GM21423 (cell line): ENCODE results near the gene FAU.

Source experiments
- ATAC-seq: cut with Tn5 transposase; IDR thresholded peaks from one replicate; pipeline ENCODE4 v1.9.1; 2021; ENCODE audit warnings: mild to moderate bottlenecking, moderate library complexity; ENCODE audit not compliant: unreplicated experiment

FAU gene

DNA sequence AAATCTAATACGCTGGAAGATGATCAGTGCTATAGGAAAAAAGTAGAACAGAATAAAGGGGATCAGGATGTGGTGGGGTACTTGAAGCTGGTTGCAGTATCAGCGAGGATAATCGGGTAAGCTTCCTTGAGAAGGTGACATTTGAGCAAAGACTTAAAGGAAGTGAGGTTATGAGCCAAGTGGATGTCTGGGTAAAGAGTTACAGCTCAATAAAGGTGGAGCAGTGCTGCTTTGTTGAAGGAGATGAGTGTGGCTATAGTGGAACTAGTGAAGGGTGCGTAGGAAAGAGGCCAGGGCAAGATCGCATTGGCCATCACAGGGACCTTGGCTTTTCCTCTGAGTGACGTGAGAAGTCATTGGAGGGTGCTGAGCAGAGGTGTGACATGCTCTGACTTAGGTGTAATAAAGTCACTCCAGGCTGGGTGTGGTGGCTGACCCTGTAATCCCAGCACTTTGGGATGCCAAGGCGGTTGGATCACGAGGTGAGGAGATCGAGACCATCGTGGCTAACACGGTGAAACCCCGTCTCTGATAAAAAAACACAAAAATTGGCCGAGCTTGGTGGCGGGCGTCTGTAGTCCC, 14.7 kb upstream of the FAU start:
- no peak for ATAC-seq

DNA sequence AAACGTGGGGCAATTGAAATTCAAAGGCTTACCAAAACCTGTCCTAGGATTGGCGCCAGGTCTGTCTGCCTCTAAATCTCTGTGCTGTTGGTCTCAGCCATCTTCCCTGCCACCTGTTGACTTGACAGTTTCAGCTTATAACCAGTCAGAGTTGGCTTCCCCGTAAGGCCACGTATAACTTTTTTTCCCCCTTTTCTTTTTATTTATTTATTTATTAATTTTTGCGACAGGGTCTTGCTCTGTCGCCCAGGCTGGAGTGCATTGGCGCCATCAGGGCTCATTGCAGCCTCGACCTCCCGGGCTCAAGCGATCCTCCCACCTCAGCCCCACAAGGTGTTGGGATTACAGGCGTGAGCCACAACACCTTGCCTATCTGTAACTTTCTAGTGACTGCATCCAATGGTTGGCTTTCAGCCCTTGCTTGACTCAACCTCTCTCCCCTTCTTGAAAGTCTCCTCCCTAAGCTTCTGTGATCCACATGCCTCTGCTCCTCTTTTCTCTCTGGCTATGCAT, 13.8 kb upstream of the FAU start:
- no peak for ATAC-seq

DNA sequence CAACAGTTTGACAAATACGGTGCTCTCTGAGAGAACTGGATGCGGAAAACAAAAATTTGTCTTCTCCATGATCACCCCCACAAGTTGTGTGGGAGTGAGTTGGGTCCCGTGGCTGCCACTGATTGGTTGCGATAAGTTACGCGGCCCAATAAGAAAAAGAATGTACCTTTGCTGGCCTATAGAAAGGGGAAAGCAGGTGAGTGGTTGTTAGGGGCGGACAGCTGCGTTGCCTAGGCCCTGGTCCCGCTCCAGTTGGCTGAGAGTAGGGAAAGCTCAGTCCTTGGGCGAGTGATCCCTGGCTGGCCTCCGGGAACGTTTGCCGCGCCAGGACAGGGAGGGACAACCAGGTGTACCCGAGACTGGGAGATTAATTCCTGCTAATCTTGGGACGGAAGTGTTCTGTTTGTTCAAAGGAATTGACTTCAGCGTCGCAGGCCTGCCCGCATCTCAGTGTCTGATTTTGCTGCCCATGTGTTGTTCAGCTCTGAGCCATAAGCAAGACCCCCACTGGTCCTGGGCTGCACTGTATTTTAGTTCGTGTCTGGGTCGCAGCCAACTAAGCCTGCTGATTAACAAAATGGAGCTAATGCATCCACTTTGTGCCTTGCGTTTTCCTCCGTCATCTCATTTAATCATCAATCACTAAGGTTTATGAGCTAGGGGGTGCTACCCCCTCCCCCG, 13.2 kb upstream of the FAU start:
- peak; percentile 60 for ATAC-seq

DNA sequence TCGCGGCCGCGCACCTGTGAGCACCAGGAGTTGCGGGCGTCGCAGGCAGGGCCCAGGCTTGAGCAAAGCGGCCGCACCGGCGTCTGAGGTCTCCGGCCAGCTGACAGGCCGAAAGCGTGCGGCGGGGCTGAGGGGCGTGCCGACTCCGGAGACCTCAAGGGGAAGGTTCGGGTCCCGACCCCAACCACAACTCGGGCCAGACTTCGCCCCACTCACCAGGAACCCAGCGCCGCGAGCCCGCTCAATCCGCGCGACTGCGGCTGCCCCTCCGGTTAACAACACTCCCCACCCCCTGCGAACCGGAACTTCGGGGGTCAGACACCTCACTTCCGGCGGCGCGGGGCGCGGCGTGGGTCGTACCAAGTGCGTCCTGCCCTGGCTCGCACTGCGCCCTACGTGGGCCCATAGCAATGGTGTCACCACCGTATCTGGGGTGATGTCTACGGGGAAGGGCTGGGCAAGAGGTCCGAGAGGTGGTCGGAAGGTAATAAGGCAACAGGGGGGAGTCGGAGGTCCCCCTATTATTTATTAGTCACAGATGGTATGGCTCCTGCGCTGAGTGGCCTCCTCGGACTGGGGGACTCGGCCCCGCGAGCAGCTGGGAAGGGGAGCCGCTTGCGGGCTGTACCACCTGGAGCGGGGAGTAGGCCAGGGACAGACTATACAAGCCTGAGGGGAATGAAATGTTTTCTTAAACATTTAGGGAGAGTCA, 12.5 kb upstream of the FAU start, which contains the start of gene SYVN1:
TSS of gene SYVN1 (minus strand) at position 280 of the 712 bp plus-strand sequence. CDS start 918 bp downstream, outside the sequence.
- peak; percentile 51 for ATAC-seq

DNA sequence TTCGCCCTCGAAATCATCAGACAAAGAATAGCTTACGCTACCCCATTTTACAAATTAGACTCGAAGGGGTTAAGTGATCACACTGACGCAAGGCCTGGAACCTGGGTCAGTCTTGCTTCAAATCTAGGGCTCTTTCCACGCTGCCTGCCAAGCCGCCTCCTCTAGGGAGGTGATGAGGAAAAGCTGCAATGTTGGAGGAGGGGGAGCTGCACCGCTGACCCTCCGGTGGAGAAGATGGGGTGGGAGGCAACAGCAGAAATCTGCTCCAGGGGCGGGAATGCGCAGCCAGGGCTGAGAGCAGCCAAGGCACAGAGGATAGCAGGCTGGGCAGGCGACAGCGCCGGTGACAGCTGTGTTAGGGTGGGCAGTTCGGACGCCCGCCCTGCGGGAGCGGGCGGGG, 11.8 kb upstream of the FAU start:
- no peak for ATAC-seq

DNA sequence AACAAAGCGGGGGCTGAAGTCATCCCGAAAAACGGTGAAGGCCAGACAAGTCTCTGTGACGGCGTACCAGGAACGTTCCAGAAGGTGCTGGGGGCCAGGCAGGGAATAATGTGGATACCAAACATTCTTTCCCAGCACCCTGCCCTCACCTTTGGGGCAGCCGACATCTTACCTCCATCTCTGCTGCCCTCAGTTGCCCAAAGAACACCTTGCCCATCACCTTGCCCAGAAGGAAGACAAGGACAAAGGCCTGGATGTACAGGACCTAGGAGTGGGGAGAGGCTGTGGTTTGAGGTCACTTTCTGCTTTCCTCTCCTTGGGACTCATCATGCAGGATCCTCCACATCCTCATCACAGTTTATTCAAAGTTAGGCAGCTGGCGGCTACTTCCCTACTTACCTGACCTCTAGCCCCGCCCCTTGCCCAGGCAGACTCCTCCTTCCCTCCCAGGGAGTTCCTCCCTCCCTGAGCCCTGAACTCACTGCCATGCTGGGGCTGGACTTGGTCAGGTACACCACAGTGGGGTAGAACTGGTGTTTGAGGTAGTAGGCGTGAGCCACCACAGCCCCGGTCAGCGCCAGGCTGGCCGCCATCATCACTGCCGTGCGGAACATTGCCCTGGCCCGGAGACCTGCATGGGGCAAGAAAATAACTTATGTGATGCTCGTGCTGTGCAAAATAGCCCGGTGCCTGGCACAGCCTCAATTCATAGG, 11.2 kb upstream of the FAU start:
- no peak for ATAC-seq

DNA sequence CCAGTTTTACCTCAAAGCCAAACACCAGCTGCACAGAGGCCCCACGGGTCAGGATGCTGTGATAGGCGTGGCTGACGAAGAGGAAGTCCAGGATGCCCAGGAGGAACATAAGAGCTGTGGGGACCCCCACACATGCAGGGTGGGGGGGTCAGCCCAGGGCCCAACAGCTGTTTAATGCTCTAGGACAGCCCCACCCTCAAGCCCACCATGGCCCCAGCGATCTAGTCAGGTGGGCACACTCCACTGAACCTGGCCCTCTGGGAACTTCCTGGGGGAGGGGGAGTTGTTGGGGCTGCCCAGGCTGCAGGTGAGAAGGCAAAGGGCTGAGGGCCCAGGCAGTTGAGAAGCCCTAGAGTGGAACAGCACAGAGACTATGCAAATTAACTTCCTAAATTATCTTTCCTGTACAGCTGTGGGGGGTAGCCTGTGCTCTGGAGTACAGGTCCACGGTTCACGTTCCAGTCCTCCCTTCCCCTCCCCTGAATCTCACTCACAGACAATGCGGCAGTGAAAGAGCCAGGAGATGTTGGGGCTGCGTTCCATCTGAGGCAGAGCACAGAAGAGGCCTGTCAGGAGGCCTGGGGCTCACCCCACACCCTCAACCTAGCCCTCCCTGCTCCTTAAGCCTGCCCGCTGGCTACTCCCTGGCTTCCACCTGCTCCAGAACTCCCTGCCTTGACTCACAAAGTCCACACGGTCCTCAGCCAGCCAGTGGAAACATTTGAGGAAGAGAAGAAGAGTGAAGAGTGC, 10.5 kb upstream of the FAU start:
- ATAC-seq: peak; percentile 30

DNA sequence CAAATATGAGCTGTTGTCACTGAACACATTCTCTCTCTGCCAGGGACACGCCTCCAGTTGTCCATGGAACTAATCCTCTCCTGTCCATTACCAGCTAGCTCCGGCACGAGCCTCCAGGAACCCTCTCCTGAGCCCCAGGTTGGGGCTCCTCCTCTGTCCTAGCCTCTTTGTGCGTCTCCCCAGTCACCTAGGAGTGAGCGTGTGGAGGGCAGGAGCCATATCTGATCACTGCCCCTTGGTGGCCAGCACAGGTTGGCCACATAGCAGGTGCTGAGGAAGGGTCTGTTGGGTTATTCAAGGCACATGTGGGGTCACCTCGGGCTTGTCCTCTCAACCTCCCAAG, 9.9 kb upstream of the FAU start:
- ATAC-seq: no peak

DNA sequence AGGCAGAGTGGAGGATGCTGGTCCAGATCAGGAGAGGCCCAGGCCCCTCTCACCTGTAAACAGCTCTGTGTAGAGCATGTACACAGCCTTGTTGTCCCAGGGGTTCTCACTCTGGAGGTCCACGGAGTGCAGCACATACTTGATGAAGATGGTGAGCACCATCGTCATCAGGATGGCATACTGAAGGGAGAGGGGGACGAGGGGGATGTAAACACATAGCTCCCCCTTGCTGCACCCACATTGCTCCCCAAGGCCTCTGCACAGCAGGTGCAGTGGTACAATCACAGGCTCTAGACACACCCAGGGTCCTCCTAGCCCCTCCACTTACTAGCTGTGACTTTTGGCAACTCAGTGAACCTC, 9.5 kb upstream of the FAU start:
- no peak for ATAC-seq

DNA sequence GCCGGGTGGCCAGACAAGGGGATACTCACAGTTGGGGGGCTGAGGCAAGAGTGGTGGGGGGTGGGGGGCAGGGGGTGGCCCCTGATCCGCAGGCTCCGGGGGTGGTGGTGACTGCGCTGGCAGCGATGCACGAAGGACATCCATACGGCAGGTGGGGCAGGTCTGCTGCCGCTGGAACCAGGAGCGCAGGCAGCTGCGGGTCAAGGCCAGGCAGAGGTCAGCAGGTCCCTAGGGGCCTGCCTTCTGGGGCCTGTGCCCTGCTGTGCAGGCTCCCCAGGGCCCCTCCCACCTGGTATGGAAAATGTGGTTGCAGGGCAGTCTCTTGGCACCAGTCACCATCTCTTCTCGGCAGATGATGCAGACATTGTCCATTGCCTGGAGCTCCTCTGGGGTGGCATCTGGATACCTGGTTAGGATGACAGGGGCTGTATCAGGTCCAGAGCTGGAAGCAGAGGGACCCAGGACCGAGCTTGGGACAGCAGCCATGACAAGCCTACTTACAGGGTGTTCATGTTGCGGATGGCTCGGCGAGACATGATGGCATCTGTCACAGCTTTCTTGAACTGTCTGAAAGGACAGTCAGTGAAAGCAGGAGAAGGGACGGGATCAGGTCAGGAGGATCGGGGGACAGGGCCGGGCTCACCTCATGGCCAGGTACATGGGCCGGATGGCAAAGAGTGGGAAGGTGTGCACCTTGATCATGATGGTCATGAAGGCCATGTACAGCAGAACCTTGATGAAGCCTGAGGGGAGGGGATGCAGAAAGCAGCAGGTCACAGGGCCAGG, 8.9 kb upstream of the FAU start:
- no peak for ATAC-seq

DNA sequence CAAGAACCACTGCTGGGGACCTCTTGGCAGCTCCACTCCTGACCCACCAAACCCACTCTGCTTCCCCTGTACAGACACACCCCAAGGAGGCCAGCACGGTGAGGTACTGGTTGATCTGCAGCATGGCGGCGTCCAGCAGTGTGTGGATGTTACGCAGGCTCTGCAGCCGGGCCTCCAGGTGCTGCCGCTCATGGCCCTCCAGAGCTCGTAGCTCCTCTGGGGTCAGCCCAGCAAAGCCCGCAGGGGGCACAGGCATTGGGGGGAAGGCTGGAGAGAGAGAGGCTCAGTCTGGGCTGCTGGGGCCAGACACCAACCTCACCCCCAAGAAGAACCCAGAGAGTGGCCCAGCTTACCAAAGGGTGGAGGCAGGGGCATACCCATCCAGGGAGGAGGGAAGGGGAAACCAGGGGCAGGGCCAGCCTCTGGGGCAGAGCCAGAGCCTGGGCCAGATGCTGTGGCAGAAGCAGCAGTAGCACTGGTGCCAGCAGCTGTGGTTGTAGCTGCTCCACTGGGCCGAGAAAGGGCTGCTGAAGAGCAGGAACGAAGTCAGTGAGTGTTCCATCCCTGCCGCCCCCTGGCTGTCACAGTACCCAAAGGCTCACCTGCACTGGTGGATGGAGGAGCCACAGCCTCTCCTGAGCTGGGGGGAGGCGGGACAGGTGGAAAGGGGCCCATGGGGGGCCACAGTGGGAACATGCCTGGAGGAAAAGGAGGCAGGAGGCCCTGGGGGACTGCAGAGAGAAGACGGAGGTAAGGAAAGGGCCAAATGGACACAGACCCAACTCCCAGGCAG, 7.9 kb upstream of the FAU start:
- ATAC-seq: no peak

DNA sequence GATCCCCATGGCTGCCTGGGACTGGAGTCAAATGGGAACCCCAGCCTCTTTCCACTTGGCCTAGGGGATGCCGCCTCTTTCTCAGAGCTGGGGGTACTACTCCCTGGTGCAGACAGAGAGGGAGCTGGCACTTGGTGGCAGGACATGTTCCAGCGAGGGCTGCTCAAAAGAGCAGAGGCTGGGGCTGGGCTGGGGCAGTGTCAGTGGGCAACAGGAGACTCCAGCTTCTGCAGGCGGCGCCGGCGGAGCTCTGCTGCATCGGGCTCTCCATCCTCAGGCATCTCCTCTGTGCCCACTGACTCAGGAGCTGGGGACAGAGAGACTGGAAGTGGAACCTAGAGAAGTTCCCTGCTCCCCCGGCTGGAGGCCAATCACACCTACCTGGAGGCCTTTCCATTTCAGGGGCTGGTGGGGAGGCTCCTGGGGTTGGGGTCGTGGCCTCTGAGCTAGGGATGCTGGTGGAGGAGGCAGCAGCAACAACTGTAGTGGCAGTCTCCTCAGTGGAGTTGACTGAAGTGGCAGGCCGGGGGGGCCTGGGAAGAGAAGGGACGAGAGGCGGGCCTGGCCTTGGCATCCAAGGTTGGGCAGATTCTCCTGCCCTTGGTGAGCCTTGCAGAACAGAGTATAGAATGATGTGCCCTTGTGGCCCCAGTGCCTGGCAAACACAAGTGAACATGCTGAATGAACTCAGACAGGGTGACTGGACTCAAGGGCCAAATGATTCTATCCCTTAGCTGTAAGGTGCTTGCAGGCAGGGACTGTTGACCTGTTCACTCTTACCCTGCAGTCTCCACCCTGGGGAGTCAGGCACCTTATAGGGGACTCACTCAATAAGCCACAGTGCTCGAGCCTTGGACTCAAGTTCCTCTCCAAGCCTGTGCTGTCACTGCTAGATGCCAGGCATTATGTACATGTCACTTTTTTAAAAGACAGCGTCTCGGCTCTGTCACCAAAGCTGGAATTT, 6.5 kb upstream of the FAU start:
- no peak for ATAC-seq

DNA sequence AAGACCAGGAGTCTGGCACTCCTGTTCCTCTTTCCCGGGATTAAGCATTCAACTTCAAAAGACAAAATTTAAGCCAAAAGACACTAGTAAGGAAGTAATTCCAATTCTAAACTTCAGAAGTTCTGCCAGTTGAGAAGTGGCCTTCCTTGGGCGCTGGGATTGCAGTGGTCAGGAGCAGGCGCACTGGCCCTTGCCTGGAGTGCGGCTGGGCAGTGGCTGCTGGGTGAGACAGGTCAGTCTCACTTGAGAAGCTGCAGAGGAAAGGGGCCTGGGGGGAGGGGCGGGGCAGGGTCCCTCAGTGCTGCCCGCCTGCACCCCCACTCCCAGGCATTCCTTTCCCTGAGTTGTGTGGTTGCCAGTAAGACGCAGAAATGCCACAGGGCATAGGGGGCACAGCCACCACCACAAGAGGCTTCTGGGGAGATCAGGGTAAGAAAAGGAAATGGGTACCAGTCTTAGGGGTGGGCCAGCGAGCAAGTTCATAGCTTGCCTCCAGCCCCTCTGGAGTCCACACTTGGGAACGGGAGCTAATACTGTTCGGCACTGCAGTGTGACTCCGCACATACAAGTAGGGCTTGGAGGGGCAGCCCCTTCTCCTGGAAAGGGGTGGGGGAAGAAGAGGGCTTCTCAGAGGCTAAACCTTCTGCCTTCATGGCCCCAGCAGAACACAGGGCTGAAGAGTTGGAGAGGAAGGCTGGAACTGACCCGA, 5.7 kb upstream of the FAU start:
- ATAC-seq: no peak

DNA sequence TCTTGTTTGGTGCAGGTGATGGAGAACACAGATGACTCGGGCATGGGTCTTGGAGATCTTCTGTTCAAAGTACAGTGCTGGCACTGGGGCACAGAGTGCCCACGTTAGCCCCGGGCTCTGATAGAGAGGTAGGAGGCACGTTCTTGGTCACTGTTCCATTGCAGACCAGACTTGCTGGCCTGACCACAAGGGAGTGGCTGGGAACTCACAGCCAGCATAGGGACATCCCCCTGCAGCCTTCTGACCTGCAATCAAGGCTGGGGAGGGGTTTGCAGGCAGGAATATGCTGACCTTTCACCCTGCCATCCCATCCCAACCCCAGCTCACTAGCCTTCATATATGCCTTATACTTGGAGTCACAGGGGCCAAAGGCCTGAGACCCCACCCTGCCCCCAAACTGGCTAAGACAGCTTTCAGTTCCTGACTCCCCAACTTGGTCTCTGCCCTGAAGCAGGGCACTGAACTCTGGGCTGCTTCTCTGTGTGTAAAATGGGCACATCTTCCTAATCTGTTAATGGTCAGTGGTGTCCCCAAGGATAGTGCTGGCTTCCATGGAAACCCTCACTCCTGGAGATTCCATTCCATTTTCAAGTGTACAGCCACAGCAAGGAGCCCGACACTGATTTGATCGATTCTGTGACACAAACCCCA, 4.8 kb upstream of the FAU start:
- no peak for ATAC-seq

DNA sequence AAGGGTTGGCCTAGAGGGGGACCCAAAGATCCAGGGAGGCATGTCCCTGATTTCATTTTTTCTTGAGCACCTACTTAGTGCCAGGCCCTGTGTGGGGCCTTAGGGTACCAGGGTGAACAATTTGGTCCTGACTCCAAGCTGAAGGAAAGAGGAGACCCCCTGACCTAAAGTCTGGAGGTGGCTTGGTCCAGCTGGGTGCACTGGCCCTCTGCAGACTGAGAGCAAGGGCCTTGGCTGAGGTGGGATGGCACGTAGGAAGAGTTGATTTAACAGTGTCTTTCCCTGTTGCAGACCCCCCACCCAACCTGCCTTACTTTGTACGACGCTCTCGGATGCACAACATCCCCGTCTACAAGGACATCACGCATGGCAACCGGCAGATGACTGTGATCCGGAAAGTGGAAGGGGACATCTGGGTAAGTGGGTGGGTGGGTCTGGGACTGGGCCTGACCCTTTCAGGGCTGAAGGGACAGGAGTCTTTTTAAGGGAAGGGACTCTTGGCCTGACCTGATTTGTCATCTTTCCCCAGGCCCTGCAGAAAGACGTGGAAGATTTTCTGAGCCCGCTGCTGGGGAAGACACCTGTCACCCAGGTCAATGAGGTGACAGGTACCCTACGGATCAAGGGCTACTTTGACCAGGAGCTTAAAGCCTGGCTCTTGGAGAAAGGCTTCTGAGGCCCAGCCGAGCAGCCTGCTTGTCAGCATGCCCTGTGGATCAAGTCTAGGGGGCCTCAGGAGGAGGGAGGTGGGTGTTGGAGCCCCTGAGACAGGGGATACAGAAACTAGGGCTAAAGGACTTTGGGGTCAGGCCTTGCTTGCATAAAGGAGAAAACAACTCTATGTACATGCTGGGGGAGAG, 3.5 kb upstream of the FAU start:
- ATAC-seq: no peak
